Prostate gland (tissue), 2 donors: ENCODE data around the gene GABRG3.

Experiments used
- CTCF ChIP-seq, 4 experiments: fragments of 200-600 bp in 2 of 4; fragments of 450-650 bp in 2 of 4; sonication (generic) in 2 of 4; IDR thresholded peaks; 1 replicate in 3 of 4; 2 replicates in 1 of 4; pipeline ENCODE4 v1.5.1; 2016 to 2019; ENCODE audit warnings: antibody characterized with exemption in 4 of 4, mild to moderate bottlenecking in 2 of 4, moderate library complexity in 2 of 4
- POLR2A ChIP-seq: fragments of 450-650 bp; IDR thresholded peaks from one replicate; pipeline ENCODE4 v1.6.1; 2016; ENCODE audit warnings: antibody characterized with exemption, mild to moderate bottlenecking
- POLR2AphosphoS5 ChIP-seq: sonication (generic); formaldehyde crosslinking; IDR thresholded peaks from one replicate; pipeline ENCODE4 v1.6.1; 2017; ENCODE audit warnings: antibody characterized with exemption

DNA sequence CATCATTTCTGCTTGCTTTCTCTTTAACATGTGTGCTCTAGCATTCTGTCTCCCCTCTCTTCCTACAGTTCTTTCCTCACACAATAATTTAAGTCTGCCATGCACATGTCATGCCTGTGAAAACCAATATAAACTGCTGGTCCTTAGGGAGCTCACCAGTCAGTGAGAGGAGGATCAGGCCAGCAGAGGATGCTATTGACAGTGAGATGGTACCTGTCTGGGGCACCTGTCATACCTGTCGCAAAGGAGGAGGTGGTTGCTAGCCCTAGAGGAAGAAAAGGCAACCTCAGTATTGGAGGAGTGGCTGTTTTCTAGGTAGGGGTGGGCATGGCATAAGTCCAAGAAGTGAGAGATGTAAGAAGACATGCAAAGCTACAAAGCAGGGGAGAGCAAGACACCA lies 194.6 kb downstream of the GABRG3 start:
- TF ChIP-seq CTCF (IDR thresholded peaks at IDR 0.05): no peak
- no peak for TF ChIP-seq POLR2AphosphoS5
- no peak for TF ChIP-seq POLR2A
